K562 (cell line): ENCODE measurements around the gene CRACDL. TPM values are rescaled to one million over a fixed set of nuclear protein-coding genes. Genes with fewer than 3 reads are reported as not detected.

Source experiments
- ATAC-seq: fragments of 200-7000 bp; cut with Tn5 transposase; 3 replicates; pipeline ENCODE4 v1.9.1; 2020; ENCODE audit warnings: moderate library complexity
- BruUV-seq: library from RNA; stranded (reverse); fragments of 400-500 nt; replicated peaks from 2 replicates; lab custom pipeline; 2021; lab: Mats Ljungman, UMichigan
- CTCF ChIA-PET: fragments of 300-600 bp; formaldehyde crosslinking; extraction: SDS; loops from one replicate; lab custom pipeline; 2021; ENCODE audit warnings: low intra/inter-chr PET ratio; lab: Yijun Ruan, JAX
- POLR2A ChIA-PET: fragments of 300-600, 350-650 bp; sonication (Branson Sonifier 250); formaldehyde crosslinking; extraction: SDS; loops from one replicate; lab custom pipeline; 2021; ENCODE audit warnings: antibody characterized with exemption, inconsistent platforms; lab: Yijun Ruan, JAX
- DNase-seq, 4 experiments: peaks; one replicate each; pipeline versions ENCODE4 v3.0.0 to v3.0.0-alpha.2; 2011 to 2018; ENCODE audit warnings: low spot score in 3 of 4, mixed read lengths in 3 of 4; ENCODE audit errors: extremely low read depth in 1 of 4
- FAIRE-seq: peaks from 2 replicates; lab custom pipeline; 2011; peaks lifted over from hg19 to GRCh38; lab: Jason Lieb, UNC
- H2AFZ ChIP-seq: 2 replicates; pipeline ENCODE4 v1.6.0; 2011; ENCODE audit warnings: low read depth, low read length, control low read depth, inconsistent platforms
- H3K27ac ChIP-seq: fragments of 200-600 bp; 3 replicates; pipeline ENCODE4 v1.8.0; 2011; ENCODE audit warnings: low read depth, mild to moderate bottlenecking, control low read depth, inconsistent platforms, low read length, moderate library complexity, mixed read lengths; ENCODE audit errors: extremely low read depth
- H3K27me3 ChIP-seq, 2 experiments: fragments of 300-600 bp in 1 of 2; 2 replicates in 1 of 2; 3 replicates in 1 of 2; pipeline versions ENCODE4 v1.6.0 to v1.8.0; 2011; ENCODE audit warnings: inconsistent platforms in 2 of 2, low read length in 2 of 2, mild to moderate bottlenecking in 1 of 2, mixed read lengths in 1 of 2, moderate library complexity in 1 of 2; ENCODE audit not compliant: control insufficient read depth in 2 of 2, insufficient read depth in 2 of 2
- H3K36me3 ChIP-seq: fragments of 300-600 bp; 3 replicates; pipeline ENCODE4 v1.8.0; 2011; ENCODE audit warnings: mild to moderate bottlenecking, low read length, inconsistent platforms; ENCODE audit not compliant: control insufficient read depth, insufficient read depth
- H3K4me1 ChIP-seq, 2 experiments: fragments of 200-600 bp in 1 of 2; replicated peaks in 1 of 2; 2 replicates in 1 of 2; 3 replicates in 1 of 2; pipeline versions ENCODE4 v1.5.1 to v1.8.0; 2011; ENCODE audit warnings: inconsistent platforms in 2 of 2, low read length in 2 of 2, mild to moderate bottlenecking in 1 of 2, mixed read lengths in 1 of 2, moderate library complexity in 1 of 2; ENCODE audit not compliant: control insufficient read depth in 2 of 2, insufficient read depth in 2 of 2
- H3K4me2 ChIP-seq: 2 replicates; pipeline ENCODE4 v1.6.1; 2011; ENCODE audit warnings: low read length, control low read depth, inconsistent platforms, mixed read lengths; ENCODE audit not compliant: insufficient read depth
- H3K4me3 ChIP-seq: fragments of 200-600 bp; sonication (generic), shearing (Covaris generic); 2 replicates; pipeline ENCODE4 v1.5.1; 2016; ENCODE audit warnings: control low read depth, inconsistent platforms
- H3K79me2 ChIP-seq: fragments of 200-600 bp; 3 replicates; pipeline ENCODE4 v1.8.0; 2011; ENCODE audit warnings: low read length, inconsistent platforms; ENCODE audit not compliant: control insufficient read depth, insufficient read depth
- H3K9ac ChIP-seq, 2 experiments: 2 replicates each; pipeline versions ENCODE4 v1.6.0 to v1.6.1; 2011; ENCODE audit warnings: low read depth in 2 of 2, low read length in 2 of 2, control low read depth in 1 of 2, inconsistent platforms in 1 of 2, mild to moderate bottlenecking in 1 of 2, mixed read lengths in 1 of 2; ENCODE audit not compliant: insufficient read depth in 1 of 2
- H3K9me1 ChIP-seq: one replicate; pipeline ENCODE4 v1.6.0; 2011; ENCODE audit warnings: inconsistent platforms, mild to moderate bottlenecking, low read length, moderate library complexity; ENCODE audit not compliant: control insufficient read depth, insufficient read depth
- H3K9me3 ChIP-seq: replicated peaks from 2 replicates; pipeline ENCODE4 v1.5.1; 2011; ENCODE audit warnings: low read depth, low read length, inconsistent platforms; ENCODE audit not compliant: control insufficient read depth, insufficient read depth
- H4K20me1 ChIP-seq: replicated peaks from 2 replicates; pipeline ENCODE4 v1.6.1; 2011; ENCODE audit warnings: low read length, inconsistent platforms, mixed read lengths; ENCODE audit not compliant: control insufficient read depth, insufficient read depth
- CBX2 ChIP-seq: fragments of 200-600 bp; sonication (generic); IDR thresholded peaks from one replicate; pipeline ENCODE4 v1.6.1; 2012; ENCODE audit warnings: mild to moderate bottlenecking, low read length, inconsistent platforms; ENCODE audit not compliant: insufficient read depth, poor library complexity, severe bottlenecking
- CHD1 ChIP-seq: fragments of 200-600 bp; sonication (generic); IDR thresholded peaks from one replicate; pipeline ENCODE4 v1.6.1; 2012; ENCODE audit warnings: mild to moderate bottlenecking, moderate library complexity, low read length, inconsistent platforms
- DPF2 ChIP-seq: fragments of 450-650 bp; IDR thresholded peaks from 2 replicates; pipeline ENCODE4 v1.6.1; 2016
- FOXK1 ChIP-seq: sonication (generic); formaldehyde crosslinking; IDR thresholded peaks from 2 replicates; pipeline ENCODE4 v1.8.0; 2022; ENCODE audit warnings: missing genetic modification reagents, mild to moderate bottlenecking, borderline replicate concordance
- HEY1 ChIP-seq: fragments of 250-450 bp; sonication (Bioruptor Pico); IDR thresholded peaks from 2 replicates; pipeline ENCODE4 v1.5.0; 2020; ENCODE audit warnings: mild to moderate bottlenecking, moderate library complexity, borderline replicate concordance
- RBM22 ChIP-seq: fragments of 200-400 bp; formaldehyde crosslinking; IDR thresholded peaks from 2 replicates; pipeline ENCODE4 v1.6.1; 2018; ENCODE audit warnings: low read length, low read depth; ENCODE audit not compliant: poor library complexity, severe bottlenecking
- SMAD1 ChIP-seq: fragments of 150-350 bp; IDR thresholded peaks from 2 replicates; pipeline ENCODE4 v1.6.1; 2014; ENCODE audit warnings: low read length, low read depth; ENCODE audit not compliant: partially characterized antibody
- WGBS: fragments of 100-300 bp; shearing (Covaris generic); methylation state at CpG from one replicate; pipeline ENCODE4 v1.1.6; 2016; ENCODE audit warnings: low coverage, mixed read lengths; ENCODE audit not compliant: insufficient coverage; ENCODE audit errors: missing lambda C conversion rate; 5-methylcytosine and 5-hydroxymethylcytosine counted together
- in situ Hi-C: fragments of 300-500 bp; cut with MboI; formaldehyde crosslinking; loops from 4 replicates; pipeline ENCODE4 v1.15.0; 2018; ENCODE audit warnings: inconsistent platforms, mixed read lengths
- intact Hi-C: fragments of 100-400 bp; cut with micrococcal nuclease; formaldehyde crosslinking; loops from 2 replicates; pipeline ENCODE4 v1.14.2; 2022
- polyA plus RNA-seq, 8 experiments: library from polyadenylated mRNA; depleted of rRNA in 4 of 8; stranded (reverse) in 5 of 8; unstranded in 3 of 8; fragments of >200 nt; fragmentation: Nextera tagmentation in 2 of 8; fragmentation: Illumina TruSeq in 1 of 8; extraction: Ambion mirVana in 2 of 8; extraction: Trizol in 1 of 8; gene quantifications; 2 replicates each; pipeline versions ENCODE4 v1.2.1 to v1.2.3, GENCODE V29; 2011 to 2014; ENCODE audit warnings: inconsistent platforms in 1 of 8, missing spikeins in 1 of 8
- total RNA-seq, 7 experiments: library from RNA; depleted of rRNA in 6 of 7; stranded (reverse); fragments of >200 nt in 6 of 7; fragmentation: Illumina TruSeq in 2 of 7; extraction: Trizol in 2 of 7; gene quantifications; 2 replicates each; pipeline versions ENCODE4 v1.2.1 to v1.2.3, GENCODE V29; 2011 to 2021; ENCODE audit warnings: low replicate concordance in 1 of 7
- TF ChIP-seq, protein P1 (sequence below): fragments of 250-450 bp; sonication (Bioruptor Pico); IDR thresholded peaks from 2 replicates; pipeline ENCODE4 v1.8.0; 2021; ENCODE audit warnings: borderline replicate concordance, mild to moderate bottlenecking, moderate library complexity; ENCODE audit not compliant: poor library complexity, severe bottlenecking
- TF ChIP-seq, protein P2 (sequence below), 2 experiments: fragments of 450-650 bp in 1 of 2; sonication (generic) in 1 of 2; formaldehyde crosslinking in 1 of 2; IDR thresholded peaks; 2 replicates each; pipeline versions ENCODE4 v1.7.1 to v1.9.0; 2016 to 2022; ENCODE audit warnings: inconsistent platforms in 1 of 2, mild to moderate bottlenecking in 1 of 2, missing genetic modification reagents in 1 of 2

The CRACDL gene
- total and polyA plus RNA-seq, 9 of the 15 experiments (the other 6 are each of a cell fraction or from before 2014, with no cell fraction given) = not detected

DNA sequence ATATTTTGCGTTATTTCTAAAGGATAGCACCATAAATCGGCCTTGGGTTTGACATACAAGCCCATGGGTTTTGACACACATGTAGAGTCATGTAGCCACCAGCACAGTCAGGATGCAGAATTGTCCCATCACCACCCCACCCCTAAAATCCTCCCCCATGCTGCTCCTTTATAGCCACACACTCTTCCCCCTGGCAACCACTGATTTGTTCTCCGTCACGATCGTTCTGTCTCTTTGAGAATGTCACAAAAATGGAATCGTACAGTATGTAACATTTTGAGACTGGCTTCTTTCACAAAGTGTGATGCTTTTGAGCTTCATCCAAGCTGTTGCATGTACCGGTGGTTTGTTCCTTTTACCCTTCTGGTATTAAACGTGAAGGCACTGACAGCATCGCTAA, 39.1 kb downstream of the CRACDL start:
- H2AFZ ChIP-seq = no peak overlapping the region
- no peak overlapping the region for H3K27ac ChIP-seq
- FAIRE-seq (no peak), ATAC-seq (no peak), DNase-seq (no peak)
- intact Hi-C loops = no loop called here
- no peaks in the 10 kb centered on the region for H3K9me3 ChIP-seq
- H3K4me1 ChIP-seq = no peaks in the 10 kb centered on the region
- no TSS peak for BruUV-seq
- no peaks in the 10 kb centered on the region for H3K9me1 ChIP-seq
- peaks cover 4 to 63% of the 10 kb centered on the region in 2 experiments; a peak in 3 of 5 replicates for H3K27me3 ChIP-seq
- no peaks in the 10 kb centered on the region for H3K79me2 ChIP-seq
- WGBS = under 1% methylated on average over 9 of the region's 9 CpGs
- POLR2A ChIA-PET = no interaction called here
- no peaks in the 10 kb centered on the region for H3K36me3 ChIP-seq
- H4K20me1 ChIP-seq = no peaks in the 10 kb centered on the region; the same call in 1 of the 2 replicates
- no peak overlapping the region for H3K4me2 ChIP-seq
- TF ChIP-seq SMAD1 (no peak), RBM22 (no peak), HEY1 (CRISPR knock-in tag) (no peak), FOXK1 (CRISPR knock-in tag) (no peak), DPF2 (no peak), CBX2 (no peak), CHD1 (no peak)
- TF ChIP-seq, protein P1, sequence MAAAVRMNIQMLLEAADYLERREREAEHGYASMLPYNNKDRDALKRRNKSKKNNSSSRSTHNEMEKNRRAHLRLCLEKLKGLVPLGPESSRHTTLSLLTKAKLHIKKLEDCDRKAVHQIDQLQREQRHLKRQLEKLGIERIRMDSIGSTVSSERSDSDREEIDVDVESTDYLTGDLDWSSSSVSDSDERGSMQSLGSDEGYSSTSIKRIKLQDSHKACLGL (CRISPR knock-in tag) = no peak
- TF ChIP-seq, protein P2, sequence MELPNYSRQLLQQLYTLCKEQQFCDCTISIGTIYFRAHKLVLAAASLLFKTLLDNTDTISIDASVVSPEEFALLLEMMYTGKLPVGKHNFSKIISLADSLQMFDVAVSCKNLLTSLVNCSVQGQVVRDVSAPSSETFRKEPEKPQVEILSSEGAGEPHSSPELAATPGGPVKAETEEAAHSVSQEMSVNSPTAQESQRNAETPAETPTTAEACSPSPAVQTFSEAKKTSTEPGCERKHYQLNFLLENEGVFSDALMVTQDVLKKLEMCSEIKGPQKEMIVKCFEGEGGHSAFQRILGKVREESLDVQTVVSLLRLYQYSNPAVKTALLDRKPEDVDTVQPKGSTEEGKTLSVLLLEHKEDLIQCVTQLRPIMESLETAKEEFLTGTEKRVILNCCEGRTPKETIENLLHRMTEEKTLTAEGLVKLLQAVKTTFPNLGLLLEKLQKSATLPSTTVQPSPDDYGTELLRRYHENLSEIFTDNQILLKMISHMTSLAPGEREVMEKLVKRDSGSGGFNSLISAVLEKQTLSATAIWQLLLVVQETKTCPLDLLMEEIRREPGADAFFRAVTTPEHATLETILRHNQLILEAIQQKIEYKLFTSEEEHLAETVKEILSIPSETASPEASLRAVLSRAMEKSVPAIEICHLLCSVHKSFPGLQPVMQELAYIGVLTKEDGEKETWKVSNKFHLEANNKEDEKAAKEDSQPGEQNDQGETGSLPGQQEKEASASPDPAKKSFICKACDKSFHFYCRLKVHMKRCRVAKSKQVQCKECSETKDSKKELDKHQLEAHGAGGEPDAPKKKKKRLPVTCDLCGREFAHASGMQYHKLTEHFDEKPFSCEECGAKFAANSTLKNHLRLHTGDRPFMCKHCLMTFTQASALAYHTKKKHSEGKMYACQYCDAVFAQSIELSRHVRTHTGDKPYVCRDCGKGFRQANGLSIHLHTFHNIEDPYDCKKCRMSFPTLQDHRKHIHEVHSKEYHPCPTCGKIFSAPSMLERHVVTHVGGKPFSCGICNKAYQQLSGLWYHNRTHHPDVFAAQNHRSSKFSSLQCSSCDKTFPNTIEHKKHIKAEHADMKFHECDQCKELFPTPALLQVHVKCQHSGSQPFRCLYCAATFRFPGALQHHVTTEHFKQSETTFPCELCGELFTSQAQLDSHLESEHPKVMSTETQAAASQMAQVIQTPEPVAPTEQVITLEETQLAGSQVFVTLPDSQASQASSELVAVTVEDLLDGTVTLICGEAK (IDR thresholded peaks at IDR 0.05) = no peak
- TF ChIP-seq, protein P2 (CRISPR knock-in tag; IDR thresholded peaks at IDR 0.05) = no peak
- H3K4me3 ChIP-seq = no peak overlapping the region
- no peak overlapping the region for H3K9ac ChIP-seq
- in situ Hi-C loops = no loop called here
- CTCF ChIA-PET = no interaction called here
